ENCODE data around the gene UQCRQ. TPM values are rescaled to one million over a fixed set of nuclear protein-coding genes. Genes with fewer than 3 reads are reported as not detected.

Gene UQCRQ
- total RNA-seq, 2 donors from 2014 or later, result 55.3 to 84.4 TPM

DNA sequence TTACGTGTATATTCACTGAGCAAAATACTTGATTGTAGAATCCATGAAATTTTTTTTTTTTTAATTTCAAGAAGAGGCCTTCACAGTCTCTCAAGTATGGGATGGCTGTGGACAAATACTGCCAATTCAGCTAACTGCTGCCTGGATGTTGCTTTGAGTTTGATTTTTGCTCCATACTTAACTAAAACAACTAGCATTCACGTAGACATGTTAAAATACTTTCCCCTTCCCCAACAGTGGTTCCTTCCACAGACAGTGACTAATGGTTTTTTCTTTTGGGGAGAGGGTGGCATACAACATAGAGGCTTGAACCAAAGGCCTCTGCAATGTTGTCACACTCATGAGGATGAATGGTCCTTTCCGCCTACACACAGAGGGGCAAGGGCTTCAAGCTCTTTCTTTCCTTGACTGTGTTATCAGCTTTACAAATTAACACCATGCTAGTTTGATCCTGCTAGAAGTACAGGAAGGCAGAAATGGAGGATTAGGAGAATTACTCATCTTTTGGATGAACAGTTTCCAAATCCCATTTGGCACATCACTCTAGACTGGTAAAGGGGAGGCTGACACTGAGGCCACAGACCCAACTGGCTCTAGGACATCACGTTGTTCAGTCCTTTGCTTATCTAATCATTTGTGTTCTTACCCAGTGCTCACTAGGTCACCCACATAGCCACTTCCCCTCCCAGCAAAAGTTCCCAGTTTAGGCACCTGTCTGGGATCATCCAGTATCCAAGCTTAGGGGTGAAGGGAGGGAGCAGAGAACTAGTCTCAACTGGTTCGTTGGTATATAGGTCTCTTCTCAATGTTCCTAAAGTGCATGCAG is 5.2 kb downstream of the UQCRQ start:
- H3K4me3 ChIP-seq, result no peak overlapping the region
- no peaks in the 10 kb centered on the region for H3K27me3 ChIP-seq
- ATAC-seq (no peak), DNase-seq (no peak)
- peak overlapping the region; percentile 55 to 82 (median 78) for H3K27ac ChIP-seq
- TF ChIP-seq, protein P1, sequence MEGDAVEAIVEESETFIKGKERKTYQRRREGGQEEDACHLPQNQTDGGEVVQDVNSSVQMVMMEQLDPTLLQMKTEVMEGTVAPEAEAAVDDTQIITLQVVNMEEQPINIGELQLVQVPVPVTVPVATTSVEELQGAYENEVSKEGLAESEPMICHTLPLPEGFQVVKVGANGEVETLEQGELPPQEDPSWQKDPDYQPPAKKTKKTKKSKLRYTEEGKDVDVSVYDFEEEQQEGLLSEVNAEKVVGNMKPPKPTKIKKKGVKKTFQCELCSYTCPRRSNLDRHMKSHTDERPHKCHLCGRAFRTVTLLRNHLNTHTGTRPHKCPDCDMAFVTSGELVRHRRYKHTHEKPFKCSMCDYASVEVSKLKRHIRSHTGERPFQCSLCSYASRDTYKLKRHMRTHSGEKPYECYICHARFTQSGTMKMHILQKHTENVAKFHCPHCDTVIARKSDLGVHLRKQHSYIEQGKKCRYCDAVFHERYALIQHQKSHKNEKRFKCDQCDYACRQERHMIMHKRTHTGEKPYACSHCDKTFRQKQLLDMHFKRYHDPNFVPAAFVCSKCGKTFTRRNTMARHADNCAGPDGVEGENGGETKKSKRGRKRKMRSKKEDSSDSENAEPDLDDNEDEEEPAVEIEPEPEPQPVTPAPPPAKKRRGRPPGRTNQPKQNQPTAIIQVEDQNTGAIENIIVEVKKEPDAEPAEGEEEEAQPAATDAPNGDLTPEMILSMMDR (IDR thresholded peaks at IDR 0.05), result no peak
- no peak for TF ChIP-seq POLR2A (IDR thresholded peaks at IDR 0.05)
- intact Hi-C loops (cut with DNase I), result no loop called here
- peaks cover 50% of the 10 kb centered on the region for H3K4me1 ChIP-seq
- H3K36me3 ChIP-seq (replicated peaks in 1 of 2; ENCODE audit: insufficient read depth in 1 of 2, low read depth in 2 of 2), result no peaks in the 10 kb centered on the region
- H3K9me3 ChIP-seq, result no peaks in the 10 kb centered on the region
- WGBS, 2 donors, result 75 to 83% methylated on average over 5 of the region's 5 CpGs

DNA sequence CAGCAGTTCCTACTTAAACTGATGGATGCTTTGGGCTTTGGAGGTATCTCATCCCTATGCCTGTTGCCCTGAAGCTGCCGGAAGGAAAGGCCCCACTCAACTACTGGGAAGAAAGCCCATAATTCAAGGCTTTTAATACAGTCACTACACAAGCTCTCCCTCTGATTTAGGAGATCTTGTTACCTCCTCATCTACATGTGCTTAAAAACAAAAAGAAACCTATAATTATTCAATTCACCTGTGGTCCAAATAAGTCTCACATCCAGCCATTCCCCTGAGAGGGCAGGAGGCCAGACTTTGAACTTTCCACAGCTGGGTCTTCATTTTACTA is 6.3 kb downstream of the UQCRQ start:
- Histone ChIP-seq H3K9me3 (no peaks in the 10 kb centered on the region), H3K27ac (peak overlapping the region; percentile 55 to 82 (median 78)), H3K4me1 (peaks cover 44% of the 10 kb centered on the region), H3K36me3 (replicated peaks in 1 of 2; ENCODE audit: insufficient read depth in 1 of 2, low read depth in 2 of 2) (no peaks in the 10 kb centered on the region), H3K4me3 (no peak overlapping the region), H3K27me3 (no peaks in the 10 kb centered on the region)
- DNase-seq (no peak), ATAC-seq (peak; percentile 3)
- intact Hi-C loops (cut with DNase I), result no loop called here
- TF ChIP-seq, protein P1 (IDR thresholded peaks at IDR 0.05), result no peak
- TF ChIP-seq POLR2A (IDR thresholded peaks at IDR 0.05), result no peak
- 79 to 86% methylated on average over 1 of the region's 1 CpG for WGBS, 2 donors

DNA sequence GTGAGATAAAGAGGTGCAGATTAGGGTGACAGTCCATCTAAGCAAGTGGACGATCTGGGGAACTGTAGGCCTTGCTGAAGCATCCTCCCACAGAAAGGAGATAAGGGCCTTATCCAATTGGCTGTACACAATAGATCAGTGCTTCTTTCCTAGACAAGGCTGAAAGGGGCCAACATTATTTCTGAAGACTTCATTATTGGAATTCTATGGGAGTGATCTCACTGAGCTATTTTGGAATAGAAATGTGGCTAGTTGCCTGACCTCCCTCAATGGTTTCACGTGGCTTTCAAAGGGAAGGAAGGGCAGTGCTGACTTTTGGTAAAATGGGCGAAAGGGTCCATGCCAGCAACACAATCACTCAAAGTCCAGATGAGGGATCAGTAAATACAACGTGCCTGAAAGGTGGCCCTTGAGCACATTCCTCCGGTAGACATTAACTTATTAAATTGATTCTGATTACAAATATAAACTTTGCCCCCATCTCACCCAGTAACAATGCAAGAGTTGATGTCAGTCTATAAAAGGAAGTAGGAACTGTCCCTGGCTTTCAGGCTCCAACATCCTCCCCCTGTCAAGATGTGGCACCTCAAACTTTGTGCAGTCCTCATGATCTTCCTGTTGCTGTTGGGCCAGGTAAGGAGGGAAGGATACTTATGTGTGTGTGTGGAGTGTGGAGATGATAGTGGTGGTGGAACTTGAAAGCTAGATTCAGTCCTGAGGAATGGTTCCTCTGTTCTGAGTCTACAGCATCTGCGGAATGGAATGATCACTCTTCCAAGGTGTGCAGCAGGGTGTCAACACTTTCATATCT is 6.9 kb downstream of the UQCRQ start, which contains the start of gene LEAP2:
Gene LEAP2 (plus strand): TSS at position 550 of the 811 bp plus-strand sequence. CDS start 27 bp downstream, at position 577.
- Histone ChIP-seq H3K4me3 (no peak within 1 kb of the TSS), H3K36me3 (replicated peaks in 1 of 2; ENCODE audit: insufficient read depth in 1 of 2, low read depth in 2 of 2) (no peaks in the 10 kb centered on the region), H3K27ac (peak within 1 kb of the TSS; percentile 73 to 82 (median 78)), H3K9me3 (no peaks in the 10 kb centered on the region), H3K4me1 (peaks cover 42% of the 10 kb centered on the region), H3K27me3 (no peaks in the 10 kb centered on the region)
- TF ChIP-seq, protein P1 (IDR thresholded peaks at IDR 0.05), result no peak
- peak in 2 of 3 donors; percentile 15 to 37 for TF ChIP-seq POLR2A (IDR thresholded peaks at IDR 0.05)
- ATAC-seq, result peak; percentile 88
- intact Hi-C loops (cut with DNase I), result no loop called here
- 25 to 31% methylated on average over 6 of the region's 6 CpGs for WGBS, 2 donors
- peak; percentile 49 to 84 (median 59) for DNase-seq

DNA sequence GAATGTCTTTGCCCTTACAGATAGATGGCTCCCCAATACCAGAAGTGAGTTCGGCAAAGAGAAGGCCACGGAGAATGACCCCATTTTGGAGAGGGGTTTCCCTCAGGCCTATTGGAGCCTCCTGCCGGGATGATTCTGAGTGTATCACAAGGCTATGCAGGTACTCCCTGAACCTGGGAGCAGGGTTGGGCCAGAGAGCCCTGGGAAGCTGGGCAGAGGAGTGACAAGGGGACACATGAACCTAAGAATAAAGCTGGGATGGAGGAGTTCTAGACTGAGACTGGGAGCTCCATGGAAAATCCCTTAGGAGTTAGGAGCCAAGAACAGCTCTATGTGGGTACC is 7.5 kb downstream of the UQCRQ start:
- no peak for TF ChIP-seq POLR2A (IDR thresholded peaks at IDR 0.05)
- TF ChIP-seq, protein P1 (IDR thresholded peaks at IDR 0.05), result no peak
- Histone ChIP-seq H3K27ac (peak overlapping the region; percentile 73 to 82 (median 78)), H3K4me1 (peaks cover 41% of the 10 kb centered on the region), H3K4me3 (no peak overlapping the region), H3K27me3 (no peaks in the 10 kb centered on the region), H3K9me3 (no peaks in the 10 kb centered on the region), H3K36me3 (replicated peaks in 1 of 2; ENCODE audit: insufficient read depth in 1 of 2, low read depth in 2 of 2) (no peaks in the 10 kb centered on the region)
- ATAC-seq (no peak), DNase-seq (no peak)
- intact Hi-C loops (cut with DNase I), result no loop called here
- 82 to 97% methylated on average over 3 of the region's 3 CpGs for WGBS, 2 donors
